Limb (tissue), 2 donors: Measurements from ENCODE around the gene HOXC9.

Source experiments
- DNase-seq, 2 donors: peaks; one replicate each; pipeline ENCODE4 v3.0.0-alpha.2; 2016; ENCODE audit errors: extremely low spot score in 2 of 2

The HOXC9 gene

DNA sequence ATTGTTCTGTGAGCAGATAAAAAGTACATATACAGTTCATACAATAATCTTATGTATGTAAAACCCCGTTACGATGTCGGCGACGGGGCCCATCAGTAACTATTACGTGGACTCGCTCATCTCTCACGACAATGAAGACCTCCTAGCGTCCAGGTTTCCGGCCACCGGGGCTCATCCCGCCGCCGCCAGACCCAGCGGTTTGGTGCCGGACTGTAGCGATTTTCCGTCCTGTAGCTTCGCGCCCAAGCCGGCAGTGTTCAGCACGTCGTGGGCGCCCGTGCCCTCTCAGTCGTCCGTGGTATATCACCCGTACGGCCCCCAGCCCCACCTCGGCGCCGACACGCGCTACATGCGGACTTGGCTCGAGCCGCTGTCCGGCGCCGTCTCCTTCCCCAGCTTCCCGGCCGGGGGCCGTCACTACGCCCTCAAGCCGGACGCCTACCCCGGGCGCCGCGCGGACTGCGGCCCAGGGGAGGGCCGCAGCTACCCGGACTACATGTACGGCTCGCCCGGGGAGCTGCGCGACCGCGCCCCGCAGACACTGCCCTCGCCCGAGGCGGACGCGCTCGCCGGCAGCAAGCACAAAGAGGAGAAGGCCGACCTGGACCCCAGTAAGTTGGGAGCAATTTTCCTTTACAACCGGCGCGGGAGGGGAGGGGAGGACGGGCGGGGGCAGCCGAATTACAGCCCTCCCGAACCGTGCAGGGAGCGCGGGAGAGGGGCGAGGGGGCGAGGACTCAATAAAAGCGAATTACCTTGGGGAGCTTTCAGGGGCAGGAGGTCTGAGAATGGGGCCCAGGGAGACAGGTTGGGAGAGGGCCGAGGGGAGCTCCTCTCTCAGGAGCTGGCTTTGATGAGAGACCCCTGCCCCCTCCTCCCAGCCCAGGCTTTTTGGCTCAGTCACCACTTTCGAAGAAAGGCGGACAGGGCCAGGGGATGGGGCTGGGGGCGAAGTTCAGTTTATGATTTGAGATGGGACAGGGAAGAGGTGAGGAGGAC is at the start of gene HOXC9:
Gene HOXC9, plus strand, starts transcription at position 46 of the 999 bp plus-strand sequence. Its CDS starts 28 bp downstream, at position 74.
- DNase-seq = no peak

- no peak for DNase-seq
These were observed 49.6 kb upstream of the HOXC9 start for GRCh38 chr12:53950437-53950773.

DNA sequence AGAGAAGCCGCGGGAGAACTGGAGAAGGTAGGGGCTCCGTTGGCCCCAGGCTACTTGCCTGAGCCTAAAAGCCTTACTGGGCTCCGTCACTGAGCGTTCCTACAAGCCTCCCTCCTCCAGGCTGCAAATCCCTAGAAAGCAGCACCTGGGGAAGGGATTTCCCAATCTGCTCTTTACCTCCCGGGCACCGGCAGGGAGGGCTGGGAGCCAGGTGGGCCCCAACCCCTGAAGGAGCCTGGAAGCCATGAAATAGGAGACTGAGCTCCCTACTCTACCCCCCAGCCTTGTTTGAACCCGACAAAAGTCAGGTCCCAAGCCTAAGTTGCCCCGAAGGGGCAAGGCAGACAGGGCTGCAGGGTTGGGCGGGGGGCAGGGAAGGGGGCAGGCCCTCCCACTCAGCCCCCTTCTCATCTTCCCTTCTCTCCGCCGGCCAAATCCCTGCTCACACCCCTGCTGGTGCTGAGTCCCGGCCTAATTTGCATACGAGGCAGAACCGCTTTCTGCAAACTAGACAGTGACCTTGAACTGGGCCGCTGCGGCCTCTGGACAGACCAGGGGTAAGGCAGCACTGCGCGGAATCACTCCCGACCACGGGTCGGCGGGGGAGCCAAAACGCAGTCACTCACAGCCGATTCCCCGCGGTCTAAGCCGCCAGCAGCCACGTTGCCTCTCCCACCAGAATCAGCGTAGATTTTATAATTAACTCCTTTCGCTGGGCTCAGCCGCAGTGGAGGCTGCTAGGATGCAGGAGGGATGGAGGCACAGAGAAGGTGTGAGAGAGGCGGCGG is 49.0 kb upstream of the HOXC9 start:
- no peak for DNase-seq

DNA sequence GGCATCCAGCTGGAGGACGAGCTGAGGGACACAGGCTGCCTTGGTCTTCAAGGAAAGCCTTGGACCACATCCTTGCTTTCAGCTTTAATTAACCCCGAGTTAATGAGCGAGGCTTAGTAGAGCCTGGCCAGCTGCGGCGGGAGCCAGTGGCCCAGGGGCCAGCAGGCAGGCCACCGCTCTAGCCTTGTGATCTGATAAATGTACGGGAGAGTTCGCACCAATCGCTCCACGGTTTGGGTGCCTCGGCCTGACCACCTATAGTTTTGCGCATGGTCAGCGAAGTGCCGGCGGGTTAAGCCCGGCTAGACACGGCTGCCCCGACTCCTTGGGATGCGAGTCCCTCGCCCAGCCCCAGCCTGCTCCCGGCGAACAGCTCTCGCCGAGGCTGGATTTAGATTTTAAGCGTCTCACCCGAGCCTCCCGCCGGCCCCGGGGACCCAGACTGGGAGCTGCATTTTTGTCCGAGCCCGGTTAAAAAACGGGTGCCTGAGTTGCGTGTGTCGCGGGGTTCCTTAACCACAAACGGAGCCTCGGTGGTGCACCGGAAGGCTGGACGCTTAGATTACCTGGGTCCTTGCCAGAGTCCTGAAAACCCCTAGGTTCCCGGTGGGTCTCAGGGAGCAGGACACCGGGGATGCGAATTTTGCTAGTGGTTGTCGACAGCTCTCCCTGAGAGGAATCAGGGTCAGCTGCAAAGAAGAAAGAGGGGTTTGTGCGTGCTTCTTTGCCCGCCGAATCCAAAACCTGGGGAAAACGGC is 48.2 kb upstream of the HOXC9 start:
- DNase-seq = no peak

DNA sequence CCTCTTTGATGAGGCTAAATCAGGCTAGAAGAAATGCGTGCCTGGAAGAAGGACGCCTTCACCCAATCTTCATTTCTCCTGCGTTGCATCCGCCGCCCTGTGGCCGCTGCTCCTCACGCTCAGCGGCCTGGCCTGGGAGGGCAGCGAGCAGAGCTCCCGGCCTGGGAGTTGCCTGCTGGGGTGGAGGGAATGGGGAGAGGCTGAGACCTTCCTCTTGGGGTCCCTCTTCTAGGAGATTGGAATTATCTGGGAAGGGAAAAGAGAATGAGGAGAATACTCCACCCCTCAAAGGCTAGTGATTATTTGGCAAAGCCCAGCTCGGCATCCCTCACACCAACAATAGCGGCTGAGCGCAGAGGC is 47.6 kb upstream of the HOXC9 start:
- no peak for DNase-seq

DNA sequence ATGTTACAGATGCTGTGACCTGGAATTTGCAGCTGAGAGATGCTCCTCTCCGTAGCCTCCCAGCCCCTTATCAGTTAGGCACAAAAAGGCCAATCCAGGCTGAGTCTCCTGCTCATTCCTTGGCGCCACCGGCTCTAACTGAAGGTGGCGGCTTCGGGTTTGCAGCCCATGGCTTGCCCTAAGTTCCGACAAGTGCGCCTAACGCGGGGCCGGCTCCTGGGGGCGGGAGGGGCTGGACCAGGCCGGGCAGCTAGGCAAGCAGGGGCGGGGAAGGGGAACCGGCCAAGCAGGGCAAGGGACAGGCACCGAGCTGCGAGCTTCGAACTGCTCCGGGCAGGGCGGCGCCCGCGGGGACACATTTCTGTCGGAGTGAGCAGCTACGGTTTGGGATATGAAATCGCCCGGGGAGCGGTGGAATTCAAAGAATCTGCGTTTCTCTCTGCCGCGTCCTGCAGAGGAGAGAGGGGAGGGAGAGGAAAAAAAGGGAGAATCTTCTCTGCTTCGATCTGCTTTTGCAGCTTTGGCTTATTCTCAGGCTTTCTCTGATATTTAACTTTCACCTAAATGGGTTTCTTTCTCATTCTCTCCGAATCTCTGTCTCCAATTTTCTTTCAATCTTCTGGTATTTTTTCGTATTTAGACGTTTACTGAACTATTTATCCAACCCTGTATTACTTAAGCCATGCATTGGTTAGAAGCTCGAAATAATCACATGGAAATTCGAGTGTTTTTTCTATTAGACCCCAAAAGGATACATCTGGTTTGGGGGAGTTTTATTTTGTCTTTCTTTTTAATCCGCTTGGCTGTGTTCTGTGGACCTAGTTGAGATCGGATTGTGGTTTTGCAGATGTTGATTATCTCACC is 46.9 kb upstream of the HOXC9 start:
- DNase-seq = no peak

GRCh38 chr12:53953831-53954693 is 45.9 kb upstream of the HOXC9 start:
- DNase-seq = no peak

- DNase-seq = no peak
These were observed 45.3 kb upstream of the HOXC9 start, which contains the start of gene HOXC12 for GRCh38 chr12:53954694-53955035. Gene HOXC12, plus strand, starts transcription at chr12:53954903. Its CDS starts 27 bp downstream, at chr12:53954930.

DNA sequence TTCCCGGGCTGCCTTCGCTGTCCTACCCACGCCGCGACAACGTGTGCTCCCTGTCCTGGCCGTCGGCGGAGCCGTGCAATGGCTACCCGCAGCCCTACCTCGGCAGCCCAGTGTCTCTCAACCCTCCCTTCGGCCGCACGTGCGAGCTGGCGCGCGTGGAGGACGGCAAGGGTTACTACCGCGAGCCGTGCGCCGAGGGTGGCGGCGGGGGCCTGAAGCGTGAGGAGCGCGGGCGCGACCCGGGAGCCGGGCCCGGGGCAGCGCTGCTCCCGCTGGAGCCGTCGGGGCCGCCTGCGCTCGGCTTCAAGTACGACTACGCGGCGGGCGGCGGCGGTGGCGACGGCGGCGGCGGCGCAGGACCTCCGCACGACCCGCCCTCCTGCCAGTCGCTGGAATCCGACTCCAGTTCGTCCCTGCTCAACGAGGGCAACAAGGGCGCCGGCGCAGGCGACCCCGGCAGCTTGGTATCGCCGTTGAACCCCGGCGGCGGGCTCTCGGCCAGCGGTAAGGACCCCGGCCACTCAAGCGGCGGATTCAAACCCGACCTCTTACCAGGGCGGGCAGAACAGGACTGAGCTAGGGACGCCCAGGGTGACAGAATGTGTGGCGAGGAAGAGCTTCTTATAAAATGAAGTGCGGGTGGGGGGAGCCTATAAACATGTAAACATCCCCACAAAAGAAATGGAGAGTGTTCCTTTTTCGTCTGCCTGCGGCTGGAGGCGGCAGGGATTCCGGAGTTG is 44.8 kb upstream of the HOXC9 start:
- no peak for DNase-seq

DNA sequence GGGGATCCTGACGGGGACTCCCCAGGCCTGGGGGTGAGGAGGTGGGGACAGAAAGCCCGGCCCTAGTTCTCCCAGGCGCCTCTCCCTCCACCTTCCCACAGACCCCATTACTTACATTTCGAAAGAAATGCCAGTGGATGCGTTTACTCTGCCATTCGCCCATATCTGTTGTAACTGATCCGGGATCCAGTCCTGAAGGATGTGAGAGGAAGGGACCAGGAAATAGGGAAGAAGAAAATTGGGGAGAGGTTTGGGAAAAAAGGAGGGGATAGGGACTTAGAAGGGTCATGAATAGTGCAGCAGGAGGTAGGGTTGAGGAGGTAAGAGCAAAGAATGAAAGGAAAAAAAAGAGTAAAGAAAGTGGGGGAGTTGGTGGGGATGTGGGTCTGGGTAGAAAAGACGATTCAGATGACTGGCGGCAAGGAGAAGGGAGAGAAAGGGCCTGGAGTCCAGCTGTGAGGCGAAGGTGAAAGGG is 44.1 kb upstream of the HOXC9 start:
- no peak for DNase-seq

- no peak for DNase-seq
These were observed 43.6 kb upstream of the HOXC9 start for GRCh38 chr12:53956251-53956887.

DNA sequence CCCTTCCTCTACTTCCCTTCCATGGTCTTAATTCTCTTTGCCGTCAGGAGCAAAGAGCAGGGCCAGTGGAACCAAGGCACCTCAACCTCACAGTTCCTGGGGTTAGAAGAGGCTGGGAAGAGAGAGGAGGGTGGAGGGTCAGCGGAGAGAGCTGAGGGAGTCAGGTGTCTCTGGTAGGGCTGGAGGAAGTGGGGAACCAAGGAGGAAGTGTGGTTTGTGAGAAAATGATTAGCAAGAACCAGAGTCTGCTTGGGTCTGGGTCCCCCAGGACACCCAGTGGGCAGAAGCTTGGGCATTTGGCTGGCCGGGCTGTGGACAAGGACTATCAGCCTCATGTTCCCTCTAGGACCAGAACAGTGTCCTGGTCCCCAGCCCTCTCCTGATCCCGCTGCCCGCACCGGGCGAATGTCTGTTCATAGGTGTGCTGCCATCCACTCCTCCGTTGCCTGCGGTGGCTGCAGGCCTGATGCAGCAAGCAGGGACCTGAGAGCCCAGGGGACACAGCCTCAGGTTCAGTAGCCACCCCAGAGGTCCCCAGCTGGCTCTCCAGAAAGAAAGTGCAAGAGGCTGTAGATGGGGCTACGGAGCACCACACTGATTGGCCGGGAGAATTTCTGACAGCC is 42.9 kb upstream of the HOXC9 start:
- DNase-seq = no peak

DNA sequence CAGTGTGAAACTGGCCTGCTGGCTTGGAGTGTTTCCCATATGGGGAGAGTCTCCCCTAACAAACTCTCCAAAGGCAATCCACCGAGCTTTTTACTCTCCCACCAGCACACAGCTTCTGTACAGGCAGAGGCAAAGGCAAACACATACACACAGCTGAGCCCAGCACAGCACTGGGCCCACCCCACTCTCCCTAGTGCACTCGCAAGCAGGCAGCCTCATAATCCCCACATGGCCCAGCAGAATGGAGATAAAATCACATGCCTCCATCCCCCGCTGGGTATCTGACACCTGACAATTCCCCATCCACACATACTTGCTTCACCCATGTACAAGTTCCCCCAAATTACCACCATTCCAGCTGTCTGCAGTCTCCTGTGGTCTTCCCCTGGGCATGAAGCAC is 41.8 kb upstream of the HOXC9 start:
- DNase-seq = no peak

GRCh38 chr12:53959314-53959713 is 40.6 kb upstream of the HOXC9 start:
- DNase-seq = no peak

GRCh38 chr12:53960187-53961024 is 39.6 kb upstream of the HOXC9 start:
- no peak for DNase-seq

DNA sequence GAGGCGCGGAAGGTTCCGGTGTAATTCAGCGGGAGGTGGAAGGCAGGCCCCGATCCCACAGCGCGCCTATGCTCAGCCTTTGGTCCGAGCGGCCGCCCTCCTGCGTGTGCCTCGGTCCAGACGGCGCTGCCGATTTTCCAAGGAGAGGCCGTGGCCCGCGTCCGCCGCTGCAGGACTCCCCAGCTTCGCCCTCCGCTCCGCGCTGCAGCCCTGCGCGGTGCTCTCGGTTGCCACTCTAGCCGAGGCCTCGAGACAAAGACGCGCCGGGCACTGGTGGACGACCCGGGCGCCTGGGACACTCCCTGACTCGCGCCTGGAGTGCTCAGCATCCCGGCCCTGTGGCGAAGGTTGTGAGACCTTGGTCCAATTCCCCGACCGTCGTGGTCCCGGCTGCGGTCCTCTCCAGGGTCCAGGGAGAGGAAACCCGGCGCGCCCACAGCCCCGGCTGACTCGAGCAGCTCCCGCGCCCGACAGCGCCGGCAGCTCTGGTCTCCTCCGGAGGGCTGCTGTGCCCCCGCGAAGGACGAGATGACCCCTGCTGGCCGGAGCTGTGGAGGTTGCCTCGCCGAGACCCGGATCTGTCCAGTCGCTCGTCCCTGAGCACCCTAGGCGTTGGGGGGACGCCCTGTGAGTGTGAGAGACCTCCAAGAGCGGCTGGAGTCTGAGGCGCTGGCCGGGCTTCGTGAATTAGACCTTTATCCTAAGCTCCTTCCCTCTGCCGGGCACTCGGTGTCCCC is 38.8 kb upstream of the HOXC9 start:
- no peak for DNase-seq

DNA sequence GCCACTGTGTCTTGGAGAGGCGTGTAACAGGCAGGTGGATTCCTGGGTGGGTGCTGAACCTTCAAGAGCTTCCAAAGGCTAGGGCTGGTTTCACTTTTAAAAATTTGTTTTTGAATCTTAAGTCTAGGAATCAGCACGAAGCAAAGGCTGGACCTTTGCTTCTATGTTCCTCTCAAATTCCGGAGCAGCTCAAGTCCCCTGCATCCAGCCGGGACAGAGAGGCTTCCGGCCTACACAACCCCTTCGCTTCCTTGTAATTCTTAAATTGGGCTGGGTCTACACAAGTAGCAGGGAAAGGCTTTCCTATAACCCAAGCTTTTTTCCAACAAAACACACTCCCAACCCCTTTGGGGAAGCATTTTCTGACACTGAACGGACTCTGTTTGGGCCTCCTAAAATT is 37.0 kb upstream of the HOXC9 start:
- DNase-seq = no peak
